HG03378 (cell line): Measurements from ENCODE around the gene ACACB.

ENCODE experiments used
- ATAC-seq: cut with Tn5 transposase; IDR thresholded peaks from one replicate; pipeline ENCODE4 v1.9.1; 2021; ENCODE audit warnings: mild to moderate bottlenecking, moderate library complexity; ENCODE audit not compliant: unreplicated experiment

Gene ACACB

GRCh38 chr12:109271418-109271817, 155.0 kb downstream of the ACACB start:
- no peak for ATAC-seq

- no peak for ATAC-seq
Measured at GRCh38 chr12:109273354-109273753, 157.0 kb downstream of the ACACB start.

- no peak for ATAC-seq
Measured at GRCh38 chr12:109274381-109274780, 158.0 kb downstream of the ACACB start.

- ATAC-seq: no peak
Measured at GRCh38 chr12:109275173-109275572, 158.8 kb downstream of the ACACB start.

- ATAC-seq: no peak
Measured at GRCh38 chr12:109276160-109276559, 159.8 kb downstream of the ACACB start.

GRCh38 chr12:109277255-109277898, 161.0 kb downstream of the ACACB start:
- ATAC-seq: no peak

GRCh38 chr12:109277899-109278762, 161.7 kb downstream of the ACACB start:
- ATAC-seq: no peak

- no peak for ATAC-seq
Measured at GRCh38 chr12:109278912-109279311, 162.5 kb downstream of the ACACB start.

- no peak for ATAC-seq
Measured at GRCh38 chr12:109279525-109279924, 163.1 kb downstream of the ACACB start.

- no peak for ATAC-seq
Measured at GRCh38 chr12:109281452-109281851, 165.1 kb downstream of the ACACB start.

- no peak for ATAC-seq
Measured at GRCh38 chr12:109284392-109284791, 168.0 kb downstream of the ACACB start.

- ATAC-seq: no peak
Measured at GRCh38 chr12:109286252-109286651, 169.9 kb downstream of the ACACB start.

GRCh38 chr12:109286652-109287051, 170.3 kb downstream of the ACACB start:
- ATAC-seq: no peak

GRCh38 chr12:109287181-109287580, 170.8 kb downstream of the ACACB start:
- ATAC-seq: no peak

- ATAC-seq: no peak
Measured at GRCh38 chr12:109287811-109288469, 171.6 kb downstream of the ACACB start.

- no peak for ATAC-seq
Measured at GRCh38 chr12:109288571-109288970, 172.2 kb downstream of the ACACB start.

- ATAC-seq: no peak
Measured at GRCh38 chr12:109289004-109289403, 172.6 kb downstream of the ACACB start.

- no peak for ATAC-seq
Measured at GRCh38 chr12:109289551-109289950, 173.2 kb downstream of the ACACB start.

- ATAC-seq: no peak
Measured at GRCh38 chr12:109290061-109290460, 173.7 kb downstream of the ACACB start.

- no peak for ATAC-seq
Measured at GRCh38 chr12:109291117-109291516, 174.7 kb downstream of the ACACB start.

GRCh38 chr12:109291521-109292341, 175.3 kb downstream of the ACACB start:
- ATAC-seq: no peak
